Endometrial microvascular endothelial cells (primary cell): ENCODE measurements around the gene TEX10. TPM values are rescaled to one million over a fixed set of nuclear protein-coding genes. Genes with fewer than 3 reads are reported as not detected.

Experiments
- in situ Hi-C: cut with HindIII; loops from 2 replicates; pipeline ENCODE4 v1.10.0; 2017; ENCODE audit warnings: low sequenced_read_pairs, low pct_unique_long_range_greater_than_20kb; ENCODE audit errors: inconsistent ontology term
- total RNA-seq: library from RNA; depleted of rRNA; stranded (reverse); fragments of >200 nt; gene quantifications from one replicate; pipeline ENCODE4 v1.2.3, GENCODE V29; 2015; ENCODE audit errors: inconsistent ontology term

Gene TEX10
- total RNA-seq, 1 donor from 2014 or later = 33.7 TPM

- in situ Hi-C loops = no loop called here
Measured at GRCh38 chr9:100294341-100294740, 58.4 kb downstream of the TEX10 start.

GRCh38 chr9:100292414-100292813 lies 60.3 kb downstream of the TEX10 start:
- in situ Hi-C loops = no loop called here

- in situ Hi-C loops = no loop called here
Measured at GRCh38 chr9:100290714-100291113, 62.0 kb downstream of the TEX10 start.

GRCh38 chr9:100287186-100287585 lies 65.6 kb downstream of the TEX10 start:
- in situ Hi-C loops = no loop called here

- in situ Hi-C loops = no loop called here
Measured at GRCh38 chr9:100286257-100286656, 66.5 kb downstream of the TEX10 start.

GRCh38 chr9:100285601-100286000 lies 67.1 kb downstream of the TEX10 start:
- in situ Hi-C loops = no loop called here

- in situ Hi-C loops = no loop called here
Measured at GRCh38 chr9:100285080-100285479, 67.7 kb downstream of the TEX10 start.

- in situ Hi-C loops = no loop called here
Measured at GRCh38 chr9:100284247-100284646, 68.5 kb downstream of the TEX10 start.

GRCh38 chr9:100282388-100282719 lies 70.4 kb downstream of the TEX10 start:
- in situ Hi-C loops = no loop called here

GRCh38 chr9:100281676-100282387 lies 70.9 kb downstream of the TEX10 start:
- in situ Hi-C loops = no loop called here

GRCh38 chr9:100281066-100281465 lies 71.7 kb downstream of the TEX10 start:
- in situ Hi-C loops = no loop called here

GRCh38 chr9:100277166-100277979 lies 75.4 kb downstream of the TEX10 start:
- in situ Hi-C loops = no loop called here

GRCh38 chr9:100269656-100270055 lies 83.1 kb downstream of the TEX10 start:
- in situ Hi-C loops = no loop called here

GRCh38 chr9:100268271-100268670 lies 84.5 kb downstream of the TEX10 start:
- in situ Hi-C loops = no loop called here

- in situ Hi-C loops = no loop called here
Measured at GRCh38 chr9:100267211-100267610, 85.5 kb downstream of the TEX10 start.

Other genes starting within 250 kb of the TEX10 start
- 92.4 TPM for gene MSANTD3, start 74.2 kb upstream of the TEX10 start, total RNA-seq
- 6.3 TPM for gene TMEFF1, start 120.2 kb upstream of the TEX10 start, total RNA-seq
- 0.74 TPM for gene CAVIN4, start 225.1 kb upstream of the TEX10 start, total RNA-seq